Stimulated activated CD4-positive, alpha-beta T cell treated with anti-CD3 and anti-CD28 coated beads, Interleukin-2, amount 100 ng/mL, for 4 hours (primary cell): ENCODE results near the gene KTN1.

Experiments used
- DNase-seq: peaks from one replicate; pipeline ENCODE4 v3.0.0-alpha.2; 2020; ENCODE audit warnings: low read depth

Gene KTN1

GRCh38 chr14:55715889-55716288 lies 135.9 kb downstream of the KTN1 start:
- no peak for DNase-seq

GRCh38 chr14:55717621-55718020 lies 137.6 kb downstream of the KTN1 start:
- DNase-seq, result no peak

DNA sequence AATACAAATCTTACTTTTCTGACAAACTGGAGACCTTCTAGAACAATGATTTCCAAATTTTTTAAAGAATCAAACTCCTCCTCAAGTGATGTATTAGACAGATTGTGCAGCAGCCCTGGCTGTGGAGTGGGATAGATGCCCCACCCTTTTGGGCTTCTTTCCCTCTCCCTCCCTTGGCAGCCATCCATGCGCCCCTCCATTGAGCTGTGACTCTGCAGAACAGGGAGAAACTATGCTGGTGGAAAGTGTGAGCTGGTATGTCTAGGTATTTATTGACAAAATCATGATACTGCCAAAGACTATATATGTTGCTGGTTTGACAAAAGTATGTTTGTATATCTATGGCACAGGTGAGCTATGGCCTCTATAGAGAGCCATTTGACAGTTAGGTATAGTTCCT lies 138.5 kb downstream of the KTN1 start:
- DNase-seq, result no peak

GRCh38 chr14:55720796-55721195 lies 140.8 kb downstream of the KTN1 start:
- no peak for DNase-seq

- DNase-seq, result no peak
These were observed 141.3 kb downstream of the KTN1 start for GRCh38 chr14:55721353-55721752.

DNA sequence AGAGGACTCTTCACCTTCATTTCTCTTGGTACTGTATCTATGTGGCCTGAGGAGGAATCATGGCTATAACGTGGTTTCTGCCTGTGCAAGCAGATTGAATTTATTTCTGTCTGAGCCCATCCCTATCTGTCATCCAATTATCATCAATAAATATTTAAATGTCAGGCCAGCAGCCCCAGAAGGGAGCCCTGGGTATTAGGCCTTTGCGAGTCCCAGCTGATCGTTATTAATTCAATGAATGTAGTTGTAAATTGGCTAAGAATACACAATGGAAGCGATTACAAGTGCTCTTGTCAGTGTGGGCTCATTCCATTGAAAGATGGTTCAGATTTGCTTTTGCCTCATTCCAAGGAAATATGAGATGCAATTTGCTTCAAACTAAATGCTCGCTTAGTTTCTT lies 142.0 kb downstream of the KTN1 start:
- DNase-seq, result no peak

DNA sequence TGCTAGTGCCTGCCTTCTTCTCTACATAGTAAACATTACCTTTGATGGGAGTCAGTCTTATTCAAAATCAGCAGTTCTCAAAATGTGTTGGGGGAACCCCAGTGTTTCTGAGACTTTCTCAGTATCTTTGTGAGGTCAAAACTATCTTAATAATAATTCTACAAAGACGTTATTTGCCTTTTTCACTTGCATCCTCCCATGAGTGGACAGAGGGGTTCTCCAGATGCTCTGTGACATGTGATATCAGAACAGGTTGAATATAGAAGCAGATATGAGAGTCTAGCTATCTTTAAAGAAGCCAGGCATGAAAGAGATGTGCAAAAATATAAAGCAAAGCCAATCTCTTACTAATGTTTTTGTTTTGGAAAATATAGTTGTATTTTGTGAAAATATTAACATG lies 144.7 kb downstream of the KTN1 start:
- DNase-seq, result no peak

- no peak for DNase-seq
These were observed 150.7 kb downstream of the KTN1 start for GRCh38 chr14:55730592-55731310.

- no peak for DNase-seq
These were observed 151.4 kb downstream of the KTN1 start for GRCh38 chr14:55731311-55731872.

DNA sequence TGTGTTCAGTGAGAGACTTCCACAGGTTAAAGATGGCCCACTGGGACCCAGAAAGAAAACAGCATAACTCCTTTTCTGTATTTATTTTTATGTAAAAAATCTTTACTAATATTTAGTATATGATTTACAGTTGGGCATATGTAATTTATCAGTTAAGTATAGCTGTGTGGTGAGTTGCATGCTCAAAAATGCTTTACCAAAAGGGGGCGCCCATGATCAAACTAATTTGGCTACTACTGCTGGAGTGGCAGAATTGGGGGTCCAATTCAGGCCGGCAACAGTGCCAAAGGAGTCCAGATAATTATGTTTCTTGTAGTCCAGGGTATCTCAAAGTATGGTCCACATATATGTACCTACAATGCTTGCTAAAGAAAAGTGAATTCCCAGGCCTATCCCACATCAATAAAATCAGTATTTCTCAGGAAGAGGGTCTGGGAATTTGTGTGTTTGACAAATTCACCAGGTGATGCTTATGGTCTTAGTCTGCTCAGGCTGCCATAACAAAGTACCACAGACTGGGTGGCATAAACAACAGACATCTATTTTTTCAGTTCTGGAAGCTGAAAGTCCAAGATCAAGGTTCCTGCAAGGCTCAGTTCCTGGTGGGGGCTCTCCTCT lies 152.0 kb downstream of the KTN1 start:
- DNase-seq, result peak; percentile 25

GRCh38 chr14:55733599-55733998 lies 153.6 kb downstream of the KTN1 start:
- DNase-seq, result no peak
